ENCODE data around the gene GLDN.
A peak's percentile ranks its signal among the peaks of the same experiment; 100 is the strongest.

GLDN gene

DNA sequence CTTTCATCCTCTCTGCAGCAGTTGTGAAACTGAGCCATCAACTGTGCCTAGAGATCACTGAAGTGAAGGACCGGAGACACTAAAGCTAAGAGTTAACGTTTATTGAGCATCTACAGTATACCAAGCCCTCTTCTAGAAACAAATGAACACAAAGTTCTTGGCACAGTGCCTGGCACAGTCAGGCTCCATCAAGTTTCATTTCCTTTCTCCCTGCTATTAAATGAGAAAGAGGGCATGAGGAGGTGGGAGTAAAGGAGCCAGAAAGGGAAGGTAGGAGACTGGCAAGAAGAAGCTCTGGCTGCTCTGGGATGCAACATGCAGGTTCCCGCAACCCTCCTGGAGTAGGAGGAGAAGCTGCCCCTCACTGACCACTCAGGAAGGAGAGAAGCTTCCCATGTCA is 33.6 kb upstream of the GLDN start:
- no peak overlapping the region for H3K4me3 ChIP-seq (ENCODE audit: low read depth, low read length)
- TF ChIP-seq CTCF (IDR thresholded peaks at IDR 0.05; ENCODE audit: control insufficient read depth, extremely low read depth, insufficient read depth), result no peak
- DNase-seq (ENCODE audit: low read depth), result peak; percentile 21

GRCh38 chr15:51310064-51310463 is 31.4 kb upstream of the GLDN start:
- TF ChIP-seq CTCF (IDR thresholded peaks at IDR 0.05; ENCODE audit: control insufficient read depth, extremely low read depth, insufficient read depth), result no peak
- DNase-seq (ENCODE audit: low read depth), result no peak
- no peak overlapping the region for H3K4me3 ChIP-seq (ENCODE audit: low read depth, low read length)

GRCh38 chr15:51311510-51311909 is 29.9 kb upstream of the GLDN start:
- DNase-seq (ENCODE audit: low read depth), result no peak
- no peak overlapping the region for H3K4me3 ChIP-seq (ENCODE audit: low read depth, low read length)
- TF ChIP-seq CTCF (IDR thresholded peaks at IDR 0.05; ENCODE audit: control insufficient read depth, extremely low read depth, insufficient read depth), result no peak

DNA sequence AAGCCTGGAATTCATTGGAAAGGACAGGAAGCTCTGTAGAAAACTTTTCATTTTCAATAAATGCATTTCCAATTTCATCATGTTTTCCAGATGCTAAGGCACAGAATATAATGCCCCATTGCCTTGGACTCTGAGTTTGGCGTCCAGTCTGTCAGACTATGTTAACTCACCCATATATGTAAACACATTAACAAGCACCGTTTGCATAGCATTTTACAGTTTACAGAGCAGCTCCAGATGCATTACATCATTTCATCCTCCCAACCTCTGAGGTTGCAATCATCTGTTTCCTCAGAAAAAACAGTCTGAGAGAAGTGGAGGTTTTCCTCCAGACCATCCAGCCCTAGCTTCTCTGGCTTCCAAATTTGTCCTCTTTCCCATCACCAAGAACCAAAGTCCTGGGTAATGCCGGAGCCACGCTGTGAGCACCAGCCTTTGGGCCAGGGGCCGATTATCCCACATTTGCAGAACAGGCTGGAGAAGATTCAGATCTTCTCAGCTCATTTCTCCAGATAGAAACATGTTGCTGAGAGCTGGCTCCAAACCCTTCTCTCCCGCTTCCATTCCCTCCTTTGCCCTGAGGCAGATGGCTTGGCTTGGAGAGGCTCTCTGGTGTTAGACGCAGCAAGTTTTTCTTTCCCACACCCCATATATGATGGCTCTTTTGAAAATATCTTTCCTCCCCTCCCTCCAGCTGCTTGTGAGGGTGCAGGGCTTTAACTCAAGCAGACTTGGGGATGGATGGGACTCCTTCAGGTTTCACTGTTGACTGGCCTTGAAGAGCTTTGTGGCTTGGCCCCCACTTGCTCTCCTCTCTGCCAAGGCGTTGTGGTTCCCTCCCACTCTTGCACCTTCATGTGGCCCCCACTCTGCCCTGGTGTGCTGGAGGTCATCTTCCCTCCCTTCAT is 29.0 kb upstream of the GLDN start:
- DNase-seq (ENCODE audit: low read depth), result peak; percentile 35
- H3K4me3 ChIP-seq (ENCODE audit: low read depth, low read length), result no peak overlapping the region
- TF ChIP-seq CTCF (IDR thresholded peaks at IDR 0.05; ENCODE audit: control insufficient read depth, extremely low read depth, insufficient read depth), result no peak

- no peak overlapping the region for H3K4me3 ChIP-seq (ENCODE audit: low read depth, low read length)
- DNase-seq (ENCODE audit: low read depth), result no peak
- TF ChIP-seq CTCF (IDR thresholded peaks at IDR 0.05; ENCODE audit: control insufficient read depth, extremely low read depth, insufficient read depth), result no peak
Measured at GRCh38 chr15:51313074-51313393, 28.4 kb upstream of the GLDN start.

GRCh38 chr15:51313644-51314280 is 27.7 kb upstream of the GLDN start:
- no peak for TF ChIP-seq CTCF (IDR thresholded peaks at IDR 0.05; ENCODE audit: control insufficient read depth, extremely low read depth, insufficient read depth)
- no peak overlapping the region for H3K4me3 ChIP-seq (ENCODE audit: low read depth, low read length)
- no peak for DNase-seq (ENCODE audit: low read depth)

All from LNCaP clone FGC (cell line).